ENCODE results near the gene PDE2A.

GRCh38 chr11:72682858-72683243 lies 8.6 kb upstream of the PDE2A start:
- TF ChIP-seq CTCF (IDR thresholded peaks at IDR 0.05) (no peak), POLR2A (IDR thresholded peaks at IDR 0.05) (no peak)
